GM23338 (cell line): Measurements from ENCODE around the gene S100A14. TPM values are rescaled to one million over a fixed set of nuclear protein-coding genes. Genes with fewer than 3 reads are reported as not detected.

Source experiments
- ATAC-seq: fragments of 200-7000 bp; cut with Tn5 transposase; 3 replicates; pipeline ENCODE4 v1.9.1; 2020
- DNase-seq: peaks from one replicate; pipeline ENCODE4 v3.0.0-alpha.2; 2015; ENCODE audit warnings: low spot score
- H2AFZ ChIP-seq: fragments of 200-600 bp; sonication (generic); 2 replicates; pipeline ENCODE4 v1.8.0; 2016; ENCODE audit warnings: antibody characterized with exemption, mild to moderate bottlenecking, moderate library complexity
- H3F3A ChIP-seq: fragments of 200-600 bp; sonication (generic); replicated peaks from 2 replicates; pipeline ENCODE4 v1.8.0; 2017; ENCODE audit warnings: antibody characterized with exemption, mixed run types, low read depth
- H3K27ac ChIP-seq: fragments of 200-600 bp; sonication (generic); 2 replicates; pipeline ENCODE4 v1.6.1; 2016; ENCODE audit warnings: low read depth
- H3K27me3 ChIP-seq: fragments of 200-600 bp; sonication (generic); 2 replicates; pipeline ENCODE4 v1.8.0; 2016; ENCODE audit warnings: mild to moderate bottlenecking, mixed run types, moderate library complexity; ENCODE audit not compliant: insufficient read depth
- H3K36me3 ChIP-seq: fragments of 200-600 bp; sonication (generic); 2 replicates; pipeline ENCODE4 v1.8.0; 2016; ENCODE audit warnings: mild to moderate bottlenecking; ENCODE audit not compliant: insufficient read depth
- H3K4me1 ChIP-seq: fragments of 200-600 bp; sonication (generic); 2 replicates; pipeline ENCODE4 v1.8.0; 2016; ENCODE audit warnings: mild to moderate bottlenecking, moderate library complexity; ENCODE audit not compliant: insufficient read depth
- H3K4me2 ChIP-seq: fragments of 200-600 bp; sonication (generic); 2 replicates; pipeline ENCODE4 v1.7.1; 2017; ENCODE audit warnings: mixed run types
- H3K4me3 ChIP-seq: fragments of 200-600 bp; sonication (generic); 2 replicates; pipeline ENCODE4 v1.6.1; 2016; ENCODE audit warnings: mixed run types
- H3K79me2 ChIP-seq: fragments of 200-600 bp; sonication (generic); replicated peaks from 2 replicates; pipeline ENCODE4 v1.8.0; 2017; ENCODE audit warnings: mild to moderate bottlenecking; ENCODE audit not compliant: insufficient read depth
- H3K9me2 ChIP-seq: fragments of 200-600 bp; sonication (generic); 2 replicates; pipeline ENCODE4 v1.8.0; 2017; ENCODE audit not compliant: insufficient read depth
- H4K20me1 ChIP-seq: fragments of 200-600 bp; sonication (generic); replicated peaks from 2 replicates; pipeline ENCODE4 v1.8.0; 2017; ENCODE audit warnings: mild to moderate bottlenecking; ENCODE audit not compliant: insufficient read depth
- H3K27ac Mint-ChIP-seq: 2 replicates; pipeline ENCODE4 v1.8.0; 2020; ENCODE audit warnings: inconsistent platforms, mild to moderate bottlenecking, moderate library complexity, mixed read lengths
- H3K27me3 Mint-ChIP-seq: 3 replicates; pipeline ENCODE4 v1.8.0; 2022; ENCODE audit warnings: low read depth, mild to moderate bottlenecking, moderate library complexity, mixed read lengths, inconsistent platforms; ENCODE audit not compliant: insufficient read depth, poor library complexity
- H3K36me3 Mint-ChIP-seq: 3 replicates; pipeline ENCODE4 v1.8.0; 2021; ENCODE audit warnings: low read depth, mild to moderate bottlenecking, inconsistent platforms, moderate library complexity, mixed read lengths
- H3K4me1 Mint-ChIP-seq: 3 replicates; pipeline ENCODE4 v1.8.0; 2020; ENCODE audit warnings: mild to moderate bottlenecking, inconsistent platforms, mixed read lengths
- H3K4me3 Mint-ChIP-seq: 3 replicates; pipeline ENCODE4 v1.8.0; 2021; ENCODE audit warnings: moderate library complexity, mild to moderate bottlenecking, inconsistent platforms, mixed read lengths
- H3K9me3 Mint-ChIP-seq: 3 replicates; pipeline ENCODE4 v1.8.0; 2020; ENCODE audit warnings: moderate library complexity, mild to moderate bottlenecking, inconsistent platforms, mixed read lengths
- CREB1 ChIP-seq: fragments of 250-450 bp; sonication (Bioruptor Pico); IDR thresholded peaks from 2 replicates; pipeline ENCODE4 v1.5.0; 2020; ENCODE audit warnings: low read depth, mild to moderate bottlenecking, moderate library complexity
- CTCF ChIP-seq, 2 experiments: fragments of 200-600 bp in 1 of 2; sonication (generic) in 1 of 2; conservative IDR thresholded peaks; 2 replicates each; pipeline versions ENCODE4 v1.5.1 to v1.6.1; 2016 to 2017; ENCODE audit warnings: antibody characterized with exemption in 2 of 2, low read depth in 2 of 2, mild to moderate bottlenecking in 2 of 2, moderate library complexity in 1 of 2
- ETS1 ChIP-seq: IDR thresholded peaks from 2 replicates; pipeline ENCODE4 v1.6.1; 2016; ENCODE audit warnings: antibody characterized with exemption
- EZH2 ChIP-seq: fragments of 200-600 bp; sonication (generic); IDR thresholded peaks from one replicate; pipeline ENCODE4 v1.8.0; 2017; ENCODE audit warnings: antibody characterized with exemption, mild to moderate bottlenecking, low read depth; ENCODE audit not compliant: unreplicated experiment
- EZH2phosphoT487 ChIP-seq: fragments of 200-600 bp; sonication (generic); IDR thresholded peaks from one replicate; pipeline ENCODE4 v1.8.1; 2018; ENCODE audit warnings: antibody characterized with exemption; ENCODE audit not compliant: unreplicated experiment
- JUNB ChIP-seq: IDR thresholded peaks from one replicate; pipeline ENCODE4 v1.6.1; 2016; ENCODE audit warnings: antibody characterized with exemption; ENCODE audit not compliant: unreplicated experiment
- NANOG ChIP-seq: IDR thresholded peaks from 2 replicates; pipeline ENCODE4 v1.6.1; 2016; ENCODE audit warnings: antibody characterized with exemption, borderline replicate concordance
- POLR2AphosphoS5 ChIP-seq: IDR thresholded peaks from 2 replicates; pipeline ENCODE4 v1.6.1; 2016; ENCODE audit warnings: antibody characterized with exemption, low read depth
- REST ChIP-seq: IDR thresholded peaks from one replicate; pipeline ENCODE4 v1.6.1; 2018; ENCODE audit warnings: antibody characterized with exemption; ENCODE audit not compliant: unreplicated experiment
- STAT1 ChIP-seq: IDR thresholded peaks from one replicate; pipeline ENCODE4 v1.6.1; 2016; ENCODE audit warnings: antibody characterized with exemption; ENCODE audit not compliant: unreplicated experiment
- ZNF114 ChIP-seq: fragments of 250-450 bp; sonication (Bioruptor Pico); IDR thresholded peaks from 2 replicates; pipeline ENCODE4 v1.5.0; 2020; ENCODE audit warnings: mild to moderate bottlenecking, moderate library complexity
- ZNF331 ChIP-seq: fragments of 250-450 bp; sonication (Bioruptor Pico); IDR thresholded peaks from 2 replicates; pipeline ENCODE4 v1.5.0; 2020; ENCODE audit warnings: low read depth, mild to moderate bottlenecking, moderate library complexity
- polyA plus RNA-seq: library from polyadenylated mRNA; unstranded; fragments of >200 nt; fragmentation: Nextera tagmentation; extraction: Ambion mirVana; gene quantifications from 2 replicates; pipeline ENCODE4 v1.2.1, GENCODE V29; 2016
- total RNA-seq: library from RNA; depleted of rRNA; stranded (reverse); fragments of >200 nt; shearing (Covaris generic); gene quantifications from 2 replicates; pipeline ENCODE4 v1.2.3, GENCODE V29; 2014
- TF ChIP-seq, protein P1 (sequence below): fragments of 250-450 bp; sonication (Bioruptor Pico); IDR thresholded peaks from 2 replicates; pipeline ENCODE4 v1.5.0; 2020; ENCODE audit warnings: mild to moderate bottlenecking, moderate library complexity

The S100A14 gene
- total and polyA plus RNA-seq, 2 experiments from 2014 or later = 0.28 to 0.53 TPM

DNA sequence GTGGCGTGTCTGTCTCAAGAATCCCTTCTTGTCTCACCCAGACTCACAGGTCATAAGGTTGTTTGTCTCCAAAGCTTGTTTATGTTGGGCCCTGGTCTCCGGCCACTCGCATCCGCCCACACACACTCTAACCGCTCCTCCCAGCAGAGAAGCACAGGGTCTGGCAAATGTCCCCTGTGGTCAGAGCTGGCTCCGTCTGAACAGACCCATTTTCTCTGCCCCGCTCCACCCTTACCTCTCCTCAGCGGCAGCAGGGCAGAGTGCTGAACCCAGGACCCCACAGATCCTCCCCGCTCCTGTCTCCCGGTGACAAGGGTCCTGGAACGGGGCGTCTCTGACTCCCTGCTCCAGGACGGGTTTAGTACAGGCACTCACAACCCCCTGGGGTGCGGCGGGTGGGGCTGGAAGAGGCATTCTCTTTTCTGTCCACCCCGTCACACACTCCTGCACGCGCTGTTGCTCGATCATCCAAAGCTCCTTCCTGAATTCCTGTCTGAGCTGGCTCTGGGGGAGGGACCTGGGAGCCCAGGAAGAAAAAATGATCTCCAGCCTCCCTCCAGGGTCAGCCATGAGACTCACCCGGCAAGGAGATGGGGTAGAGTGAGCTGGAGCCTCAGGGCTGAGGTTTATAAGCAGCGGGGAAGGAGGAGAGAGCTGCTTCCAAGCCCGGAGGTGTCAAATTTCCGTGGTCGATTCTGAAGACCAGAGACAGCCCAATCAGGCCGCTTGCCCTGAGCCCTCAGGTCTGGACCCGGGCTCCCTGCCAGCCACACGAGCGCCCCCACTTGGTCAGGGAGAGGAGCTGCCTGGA, 11.0 kb upstream of the S100A14 start, which contains the start of gene S100A13:
Gene S100A13, minus strand, starts transcription at position 602 of the 811 bp plus-strand sequence. CDS start 1,033 bp downstream, outside the sequence.
- H3K4me1 ChIP-seq = peaks cover 17% of the 10 kb centered on the region
- peak within 1 kb of the TSS; percentile 82 for H3K4me3 Mint-ChIP-seq
- peak within 1 kb of the TSS; percentile 89 for H3K27ac Mint-ChIP-seq
- H3K36me3 Mint-ChIP-seq = peaks cover 29% of the 10 kb centered on the region
- peak within 1 kb of the TSS; percentile 70 for H3K4me3 ChIP-seq
- TF ChIP-seq ZNF114 (CRISPR knock-in tag) (no peak), CTCF (conservative IDR thresholded peaks at IDR 0.05; ENCODE audit: low read depth in 2 of 2) (peak; percentile 83 to 93), EZH2phosphoT487 (no peak), ETS1 (no peak), POLR2AphosphoS5 (peak; percentile 97), REST (no peak), JUNB (no peak), ZNF331 (CRISPR knock-in tag) (no peak), NANOG (peak; percentile 14; the same call in 1 of the 2 replicates), EZH2 (no peak), CREB1 (no peak), STAT1 (no peak)
- TF ChIP-seq, protein P1, sequence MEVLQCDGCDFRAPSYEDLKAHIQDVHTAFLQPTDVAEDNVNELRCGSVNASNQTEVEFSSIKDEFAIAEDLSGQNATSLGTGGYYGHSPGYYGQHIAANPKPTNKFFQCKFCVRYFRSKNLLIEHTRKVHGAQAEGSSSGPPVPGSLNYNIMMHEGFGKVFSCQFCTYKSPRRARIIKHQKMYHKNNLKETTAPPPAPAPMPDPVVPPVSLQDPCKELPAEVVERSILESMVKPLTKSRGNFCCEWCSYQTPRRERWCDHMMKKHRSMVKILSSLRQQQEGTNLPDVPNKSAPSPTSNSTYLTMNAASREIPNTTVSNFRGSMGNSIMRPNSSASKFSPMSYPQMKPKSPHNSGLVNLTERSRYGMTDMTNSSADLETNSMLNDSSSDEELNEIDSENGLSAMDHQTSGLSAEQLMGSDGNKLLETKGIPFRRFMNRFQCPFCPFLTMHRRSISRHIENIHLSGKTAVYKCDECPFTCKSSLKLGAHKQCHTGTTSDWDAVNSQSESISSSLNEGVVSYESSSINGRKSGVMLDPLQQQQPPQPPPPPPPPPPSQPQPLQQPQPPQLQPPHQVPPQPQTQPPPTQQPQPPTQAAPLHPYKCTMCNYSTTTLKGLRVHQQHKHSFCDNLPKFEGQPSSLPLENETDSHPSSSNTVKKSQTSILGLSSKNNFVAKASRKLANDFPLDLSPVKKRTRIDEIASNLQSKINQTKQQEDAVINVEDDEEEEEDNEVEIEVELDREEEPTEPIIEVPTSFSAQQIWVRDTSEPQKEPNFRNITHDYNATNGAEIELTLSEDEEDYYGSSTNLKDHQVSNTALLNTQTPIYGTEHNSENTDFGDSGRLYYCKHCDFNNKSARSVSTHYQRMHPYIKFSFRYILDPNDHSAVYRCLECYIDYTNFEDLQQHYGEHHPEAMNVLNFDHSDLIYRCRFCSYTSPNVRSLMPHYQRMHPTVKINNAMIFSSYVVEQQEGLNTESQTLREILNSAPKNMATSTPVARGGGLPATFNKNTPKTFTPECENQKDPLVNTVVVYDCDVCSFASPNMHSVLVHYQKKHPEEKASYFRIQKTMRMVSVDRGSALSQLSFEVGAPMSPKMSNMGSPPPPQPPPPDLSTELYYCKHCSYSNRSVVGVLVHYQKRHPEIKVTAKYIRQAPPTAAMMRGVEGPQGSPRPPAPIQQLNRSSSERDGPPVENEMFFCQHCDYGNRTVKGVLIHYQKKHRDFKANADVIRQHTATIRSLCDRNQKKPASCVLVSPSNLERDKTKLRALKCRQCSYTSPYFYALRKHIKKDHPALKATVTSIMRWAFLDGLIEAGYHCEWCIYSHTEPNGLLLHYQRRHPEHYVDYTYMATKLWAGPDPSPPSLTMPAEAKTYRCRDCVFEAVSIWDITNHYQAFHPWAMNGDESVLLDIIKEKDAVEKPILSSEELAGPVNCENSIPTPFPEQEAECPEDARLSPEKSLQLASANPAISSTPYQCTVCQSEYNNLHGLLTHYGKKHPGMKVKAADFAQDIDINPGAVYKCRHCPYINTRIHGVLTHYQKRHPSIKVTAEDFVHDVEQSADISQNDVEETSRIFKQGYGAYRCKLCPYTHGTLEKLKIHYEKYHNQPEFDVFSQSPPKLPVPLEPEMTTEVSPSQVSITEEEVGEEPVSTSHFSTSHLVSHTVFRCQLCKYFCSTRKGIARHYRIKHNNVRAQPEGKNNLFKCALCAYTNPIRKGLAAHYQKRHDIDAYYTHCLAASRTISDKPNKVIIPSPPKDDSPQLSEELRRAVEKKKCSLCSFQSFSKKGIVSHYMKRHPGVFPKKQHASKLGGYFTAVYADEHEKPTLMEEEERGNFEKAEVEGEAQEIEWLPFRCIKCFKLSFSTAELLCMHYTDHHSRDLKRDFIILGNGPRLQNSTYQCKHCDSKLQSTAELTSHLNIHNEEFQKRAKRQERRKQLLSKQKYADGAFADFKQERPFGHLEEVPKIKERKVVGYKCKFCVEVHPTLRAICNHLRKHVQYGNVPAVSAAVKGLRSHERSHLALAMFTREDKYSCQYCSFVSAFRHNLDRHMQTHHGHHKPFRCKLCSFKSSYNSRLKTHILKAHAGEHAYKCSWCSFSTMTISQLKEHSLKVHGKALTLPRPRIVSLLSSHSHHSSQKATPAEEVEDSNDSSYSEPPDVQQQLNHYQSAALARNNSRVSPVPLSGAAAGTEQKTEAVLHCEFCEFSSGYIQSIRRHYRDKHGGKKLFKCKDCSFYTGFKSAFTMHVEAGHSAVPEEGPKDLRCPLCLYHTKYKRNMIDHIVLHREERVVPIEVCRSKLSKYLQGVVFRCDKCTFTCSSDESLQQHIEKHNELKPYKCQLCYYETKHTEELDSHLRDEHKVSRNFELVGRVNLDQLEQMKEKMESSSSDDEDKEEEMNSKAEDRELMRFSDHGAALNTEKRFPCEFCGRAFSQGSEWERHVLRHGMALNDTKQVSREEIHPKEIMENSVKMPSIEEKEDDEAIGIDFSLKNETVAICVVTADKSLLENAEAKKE (CRISPR knock-in tag) = peak; percentile 58; the same call in 1 of the 2 replicates
- no peaks in the 10 kb centered on the region for H3K79me2 ChIP-seq
- H3K4me1 Mint-ChIP-seq = peaks cover 50% of the 10 kb centered on the region
- H3K4me2 ChIP-seq = peak within 1 kb of the TSS; percentile 94
- no peaks in the 10 kb centered on the region for H4K20me1 ChIP-seq
- DNase-seq = peak; percentile 99
- H2AFZ ChIP-seq = peak within 1 kb of the TSS; percentile 94
- peak within 1 kb of the TSS; percentile 73; the same call in 1 of the 2 replicates for H3K27ac ChIP-seq
- 0 out of 2 replicates have a peak, but pooled peaks cover 3% of the 10 kb centered on the region for H3K9me2 ChIP-seq
- H3F3A ChIP-seq = 0 out of 2 replicates have a peak, but pooled peaks cover 2% of the 10 kb centered on the region
- H3K36me3 ChIP-seq = no peaks in the 10 kb centered on the region
- H3K27me3 Mint-ChIP-seq = peaks cover 14% of the 10 kb centered on the region
- no peaks in the 10 kb centered on the region for H3K27me3 ChIP-seq
- ATAC-seq = peak; percentile 94
- no peaks in the 10 kb centered on the region for H3K9me3 Mint-ChIP-seq
